Measurements from ENCODE around the gene GPA33. TPM values are rescaled to one million over a fixed set of nuclear protein-coding genes. Genes with fewer than 3 reads are reported as not detected.

The GPA33 gene
- total RNA-seq, 1 experiment from 2014 or later: not detected

DNA sequence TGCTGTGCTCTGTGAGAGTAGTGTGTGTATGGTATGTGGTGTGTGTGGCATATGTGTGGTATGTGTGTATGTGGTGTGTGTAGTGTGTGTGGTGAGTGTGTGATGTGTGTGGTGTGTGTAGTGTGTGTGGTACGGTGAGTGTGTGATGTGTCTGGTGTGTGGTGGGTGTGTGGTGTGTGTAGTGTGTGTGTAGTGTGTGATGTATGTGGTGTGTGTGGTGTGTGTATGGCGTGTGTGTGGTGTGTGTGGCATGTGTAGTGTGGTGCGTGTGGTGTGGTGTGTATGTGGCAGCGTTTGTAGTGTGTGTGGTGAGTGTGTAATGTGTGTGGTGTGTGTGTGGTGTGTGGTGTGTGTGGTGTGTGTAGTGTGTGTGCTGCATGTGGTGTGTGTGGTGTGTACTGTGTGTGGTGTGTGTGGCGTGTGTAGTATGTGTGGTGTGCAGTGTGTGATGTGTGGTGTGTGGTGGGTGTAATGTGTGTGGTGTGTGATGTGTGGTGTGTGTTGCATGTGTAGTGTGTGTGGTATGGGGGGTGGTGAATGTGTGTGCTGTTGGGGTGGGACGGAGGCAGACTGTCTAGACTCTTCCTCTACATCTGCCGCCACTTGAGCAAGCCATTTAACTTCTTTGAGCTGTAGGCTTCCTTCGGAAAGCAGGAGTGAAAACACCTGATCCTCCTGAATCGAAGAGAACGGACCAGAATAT, 33.5 kb downstream of the GPA33 start:
- H3K27me3 ChIP-seq (ENCODE audit: insufficient read depth, low read depth): no peaks in the 10 kb centered on the region
- TF ChIP-seq CTCF (conservative IDR thresholded peaks at IDR 0.05) (no peak), EZH2 (IDR thresholded peaks at IDR 0.05; ENCODE audit: low read depth) (no peak)
- BruUV-seq (replicated peaks): no TSS peak
- H3F3A ChIP-seq (ENCODE audit: insufficient read depth, low read depth): peaks cover 4% of the 10 kb centered on the region; the same call in 1 of the 2 replicates
- no peaks in the 10 kb centered on the region for H3K79me2 ChIP-seq (ENCODE audit: low read depth)
- peak overlapping the region; percentile 50 for H3K4me2 ChIP-seq
- no peaks in the 10 kb centered on the region for H3K9me2 ChIP-seq (ENCODE audit: insufficient read depth)
- H3K4me3 ChIP-seq: no peak overlapping the region
- intact Hi-C loops (cut with micrococcal nuclease; ENCODE audit: unreplicated experiment): loop anchor here (1.0 to 5.0 kb wide), 2 partner anchors 146 to 1454 kb away; no protein-coding TSS in a partner anchor
- CTCF ChIA-PET: interaction anchor here (0.7 to 1.4 kb wide), 7 partner anchors 131 to 1352 kb away, joined by 3 to 9 read pairs (median 3); no protein-coding TSS in a partner anchor
- H3K4me1 ChIP-seq (replicated peaks; ENCODE audit: insufficient read depth): no peaks in the 10 kb centered on the region; the same call in 1 of the 2 replicates
- no peaks in the 10 kb centered on the region for H3K9me3 ChIP-seq (ENCODE audit: insufficient read depth, low read depth)
- H2AFZ ChIP-seq: 0 out of 2 replicates have a peak overlapping the region, but pooled peaks have one; percentile 29
- POLR2A ChIA-PET (ENCODE audit: unreplicated experiment): no interaction called here
- DNase-seq: no peak
- H3K27ac ChIP-seq: no peak overlapping the region
- H4K20me1 ChIP-seq (ENCODE audit: insufficient read depth): no peaks in the 10 kb centered on the region
- H3K36me3 ChIP-seq (ENCODE audit: low read depth): no peaks in the 10 kb centered on the region

- Histone ChIP-seq H3K9me3 (ENCODE audit: insufficient read depth, low read depth) (no peaks in the 10 kb centered on the region), H3K36me3 (ENCODE audit: low read depth) (no peaks in the 10 kb centered on the region), H3F3A (ENCODE audit: insufficient read depth, low read depth) (peaks cover 4% of the 10 kb centered on the region; the same call in 1 of the 2 replicates), H4K20me1 (ENCODE audit: insufficient read depth) (no peaks in the 10 kb centered on the region), H3K4me2 (no peak overlapping the region), H3K79me2 (ENCODE audit: low read depth) (no peaks in the 10 kb centered on the region), H3K27ac (no peak overlapping the region), H3K27me3 (ENCODE audit: insufficient read depth, low read depth) (no peaks in the 10 kb centered on the region), H2AFZ (no peak overlapping the region), H3K4me1 (replicated peaks; ENCODE audit: insufficient read depth) (no peaks in the 10 kb centered on the region; the same call in 1 of the 2 replicates), H3K9me2 (ENCODE audit: insufficient read depth) (no peaks in the 10 kb centered on the region), H3K4me3 (no peak overlapping the region)
- POLR2A ChIA-PET (ENCODE audit: unreplicated experiment): no interaction called here
- TF ChIP-seq EZH2 (IDR thresholded peaks at IDR 0.05; ENCODE audit: low read depth) (no peak), CTCF (conservative IDR thresholded peaks at IDR 0.05) (no peak)
- BruUV-seq (replicated peaks): no TSS peak
- intact Hi-C loops (cut with micrococcal nuclease; ENCODE audit: unreplicated experiment): loop anchor here (5.0 kb wide), 1 partner anchor 1453 kb away; no protein-coding TSS in a partner anchor
- CTCF ChIA-PET: no interaction called here
- no peak for DNase-seq
Observed at GRCh38 chr1:167054946-167055630, 35.1 kb downstream of the GPA33 start.

- Histone ChIP-seq H3K4me3 (no peak overlapping the region), H2AFZ (no peak overlapping the region), H3K9me2 (ENCODE audit: insufficient read depth) (no peaks in the 10 kb centered on the region), H3K27me3 (ENCODE audit: insufficient read depth, low read depth) (no peaks in the 10 kb centered on the region), H3K36me3 (ENCODE audit: low read depth) (no peaks in the 10 kb centered on the region), H3K79me2 (ENCODE audit: low read depth) (no peaks in the 10 kb centered on the region), H3K4me1 (replicated peaks; ENCODE audit: insufficient read depth) (no peaks in the 10 kb centered on the region; the same call in 1 of the 2 replicates), H4K20me1 (ENCODE audit: insufficient read depth) (no peaks in the 10 kb centered on the region), H3F3A (ENCODE audit: insufficient read depth, low read depth) (peaks cover 4% of the 10 kb centered on the region; the same call in 1 of the 2 replicates), H3K9me3 (ENCODE audit: insufficient read depth, low read depth) (no peaks in the 10 kb centered on the region), H3K27ac (no peak overlapping the region), H3K4me2 (no peak overlapping the region)
- no peak for DNase-seq
- no TSS peak for BruUV-seq (replicated peaks)
- ChIA-PET CTCF (no interaction called here), POLR2A (ENCODE audit: unreplicated experiment) (no interaction called here)
- intact Hi-C loops (cut with micrococcal nuclease; ENCODE audit: unreplicated experiment): no loop called here
- TF ChIP-seq EZH2 (IDR thresholded peaks at IDR 0.05; ENCODE audit: low read depth) (no peak), CTCF (conservative IDR thresholded peaks at IDR 0.05) (no peak)
Observed at GRCh38 chr1:167054531-167054930, 35.6 kb downstream of the GPA33 start.
